PC-9 (cell line): ENCODE measurements around the gene ZNRD2. TPM values are rescaled to one million over a fixed set of nuclear protein-coding genes. Genes with fewer than 3 reads are reported as not detected.

Experiments used
- BruUV-seq: library from RNA; stranded (reverse); fragments of 400-500 nt; replicated peaks from 2 replicates; lab custom pipeline; 2021; lab: Mats Ljungman, UMichigan
- CTCF ChIA-PET: fragments of 300-600 bp; sonication (Branson Sonifier 250); formaldehyde crosslinking; loops from one replicate; lab custom pipeline; 2022; ENCODE audit warnings: antibody characterized with exemption; lab: Charles Lee
- POLR2A ChIA-PET: fragments of 300-600 bp; sonication (Branson Sonifier 250); formaldehyde crosslinking; loops from one replicate; lab custom pipeline; 2022; ENCODE audit warnings: antibody characterized with exemption; ENCODE audit not compliant: unreplicated experiment; lab: Charles Lee
- DNase-seq, 2 experiments: peaks; one replicate each; pipeline versions ENCODE4 v3.0.0 to v3.0.0-alpha.2; 2015 to 2022; ENCODE audit warnings: mixed read lengths in 1 of 2
- H2AFZ ChIP-seq: fragments of 200-600 bp; sonication (generic); 2 replicates; pipeline ENCODE4 v1.8.1; 2017; ENCODE audit warnings: antibody characterized with exemption
- H3F3A ChIP-seq: fragments of 200-600 bp; sonication (generic); 2 replicates; pipeline ENCODE4 v1.8.1; 2017; ENCODE audit warnings: antibody characterized with exemption, mild to moderate bottlenecking, low read depth; ENCODE audit not compliant: insufficient read depth
- H3K27ac ChIP-seq: fragments of 200-600 bp; sonication (generic); 2 replicates; pipeline ENCODE4 v1.6.1; 2016; ENCODE audit warnings: mixed run types
- H3K27me3 ChIP-seq: fragments of 200-600 bp; sonication (generic); 2 replicates; pipeline ENCODE4 v1.6.1; 2016; ENCODE audit warnings: low read depth, mixed run types; ENCODE audit not compliant: insufficient read depth
- H3K36me3 ChIP-seq: fragments of 200-600 bp; sonication (generic); 2 replicates; pipeline ENCODE4 v1.6.1; 2016; ENCODE audit warnings: low read depth, mixed run types
- H3K4me1 ChIP-seq: fragments of 200-600 bp; sonication (generic); replicated peaks from 2 replicates; pipeline ENCODE4 v1.6.1; 2016; ENCODE audit warnings: mixed run types; ENCODE audit not compliant: insufficient read depth
- H3K4me2 ChIP-seq: fragments of 200-600 bp; sonication (generic); 2 replicates; pipeline ENCODE4 v1.6.1; 2017; ENCODE audit warnings: mixed run types
- H3K4me3 ChIP-seq: fragments of 200-600 bp; sonication (generic); 2 replicates; pipeline ENCODE4 v1.6.1; 2016; ENCODE audit warnings: mixed run types
- H3K79me2 ChIP-seq: fragments of 200-600 bp; sonication (generic); 2 replicates; pipeline ENCODE4 v1.6.1; 2017; ENCODE audit warnings: low read depth, mixed run types
- H3K9me2 ChIP-seq: fragments of 200-600 bp; sonication (generic); 2 replicates; pipeline ENCODE4 v1.8.1; 2017; ENCODE audit warnings: mild to moderate bottlenecking; ENCODE audit not compliant: insufficient read depth
- H3K9me3 ChIP-seq: fragments of 200-600 bp; sonication (generic); 2 replicates; pipeline ENCODE4 v1.8.1; 2016; ENCODE audit warnings: low read depth; ENCODE audit not compliant: insufficient read depth
- H4K20me1 ChIP-seq: fragments of 200-600 bp; sonication (generic); 2 replicates; pipeline ENCODE4 v1.8.1; 2017; ENCODE audit not compliant: insufficient read depth
- EZH2 ChIP-seq: fragments of 200-600 bp; sonication (generic); IDR thresholded peaks from 2 replicates; pipeline ENCODE4 v1.8.0; 2017; ENCODE audit warnings: antibody characterized with exemption, low read depth
- intact Hi-C: fragments of 100-400 bp; cut with micrococcal nuclease; formaldehyde crosslinking; loops from one replicate; pipeline ENCODE4 v1.10.0; 2022; ENCODE audit not compliant: unreplicated experiment
- total RNA-seq: library from RNA; stranded (reverse); gene quantifications from 2 replicates; pipeline ENCODE4 v1.2.3, GENCODE V29; 2021
- TF ChIP-seq, protein P1 (sequence below): fragments of 200-600 bp; sonication (generic); conservative IDR thresholded peaks from 2 replicates; pipeline ENCODE4 v1.6.1; 2017; ENCODE audit warnings: mixed run types, antibody characterized with exemption, mild to moderate bottlenecking, moderate library complexity

The ZNRD2 gene
- total RNA-seq, 1 experiment from 2014 or later, result 51.4 TPM

DNA sequence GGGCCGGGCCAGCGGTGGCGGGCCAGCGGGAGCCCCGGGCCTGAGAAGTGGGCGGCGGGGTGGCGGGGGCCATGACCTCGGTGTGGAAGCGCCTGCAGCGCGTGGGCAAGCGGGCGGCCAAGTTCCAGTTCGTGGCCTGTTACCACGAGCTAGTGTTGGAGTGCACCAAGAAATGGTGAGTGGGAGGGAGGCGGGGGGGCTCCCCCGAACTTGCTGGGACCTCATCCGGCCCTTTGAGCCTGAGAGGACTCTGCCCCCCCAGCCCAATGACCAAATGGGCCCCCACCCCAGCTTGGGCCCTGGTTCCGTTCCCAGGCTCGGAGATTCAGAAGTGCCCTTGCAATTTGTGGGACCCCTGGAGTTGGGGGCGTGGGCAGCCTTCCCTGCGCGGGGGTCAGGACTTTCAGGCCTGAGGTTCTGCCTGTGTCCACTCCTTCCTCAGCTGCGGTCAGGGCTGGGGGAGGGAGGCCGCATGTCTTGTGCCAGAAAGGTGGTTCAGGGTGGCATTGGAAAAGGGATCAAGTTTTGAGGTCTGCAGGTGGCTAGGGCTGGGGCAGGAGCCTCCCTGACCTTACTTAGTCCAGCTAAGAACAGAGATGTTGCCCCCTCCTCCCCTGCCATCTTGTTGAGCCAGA lies 6.1 kb downstream of the ZNRD2 start:
- Histone ChIP-seq H3K4me1 (peaks cover 51% of the 10 kb centered on the region), H3K4me3 (peak overlapping the region; percentile 81), H2AFZ (peak overlapping the region; percentile 62; the same call in 1 of the 2 replicates), H3K9me3 (no peaks in the 10 kb centered on the region), H3K36me3 (no peaks in the 10 kb centered on the region; the same call in 1 of the 2 replicates), H3K79me2 (peaks cover 40% of the 10 kb centered on the region), H3K27me3 (no peaks in the 10 kb centered on the region), H3K4me2 (peak overlapping the region; percentile 98), H3K27ac (peak overlapping the region; percentile 52), H3K9me2 (no peaks in the 10 kb centered on the region), H4K20me1 (peaks cover 7% of the 10 kb centered on the region; the same call in 1 of the 2 replicates), H3F3A (peaks cover 48% of the 10 kb centered on the region)
- TF ChIP-seq EZH2, result no peak
- TF ChIP-seq, protein P1, sequence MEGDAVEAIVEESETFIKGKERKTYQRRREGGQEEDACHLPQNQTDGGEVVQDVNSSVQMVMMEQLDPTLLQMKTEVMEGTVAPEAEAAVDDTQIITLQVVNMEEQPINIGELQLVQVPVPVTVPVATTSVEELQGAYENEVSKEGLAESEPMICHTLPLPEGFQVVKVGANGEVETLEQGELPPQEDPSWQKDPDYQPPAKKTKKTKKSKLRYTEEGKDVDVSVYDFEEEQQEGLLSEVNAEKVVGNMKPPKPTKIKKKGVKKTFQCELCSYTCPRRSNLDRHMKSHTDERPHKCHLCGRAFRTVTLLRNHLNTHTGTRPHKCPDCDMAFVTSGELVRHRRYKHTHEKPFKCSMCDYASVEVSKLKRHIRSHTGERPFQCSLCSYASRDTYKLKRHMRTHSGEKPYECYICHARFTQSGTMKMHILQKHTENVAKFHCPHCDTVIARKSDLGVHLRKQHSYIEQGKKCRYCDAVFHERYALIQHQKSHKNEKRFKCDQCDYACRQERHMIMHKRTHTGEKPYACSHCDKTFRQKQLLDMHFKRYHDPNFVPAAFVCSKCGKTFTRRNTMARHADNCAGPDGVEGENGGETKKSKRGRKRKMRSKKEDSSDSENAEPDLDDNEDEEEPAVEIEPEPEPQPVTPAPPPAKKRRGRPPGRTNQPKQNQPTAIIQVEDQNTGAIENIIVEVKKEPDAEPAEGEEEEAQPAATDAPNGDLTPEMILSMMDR, result no peak
- TSS peak; percentile 40 for BruUV-seq
- ChIA-PET CTCF (interaction anchor here (0.6 to 0.9 kb wide), 3 partner anchors 11 to 35 kb away, joined by 3 to 12 read pairs (median 3); no protein-coding TSS in a partner anchor), POLR2A (interaction anchor here (0.6 to 1.0 kb wide), 5 partner anchors 17 to 154 kb away, joined by 3 to 15 read pairs (median 5); partner anchors contain the start of genes NEAT1 and PCNX3)
- intact Hi-C loops, result no loop called here
- no peak for DNase-seq

DNA sequence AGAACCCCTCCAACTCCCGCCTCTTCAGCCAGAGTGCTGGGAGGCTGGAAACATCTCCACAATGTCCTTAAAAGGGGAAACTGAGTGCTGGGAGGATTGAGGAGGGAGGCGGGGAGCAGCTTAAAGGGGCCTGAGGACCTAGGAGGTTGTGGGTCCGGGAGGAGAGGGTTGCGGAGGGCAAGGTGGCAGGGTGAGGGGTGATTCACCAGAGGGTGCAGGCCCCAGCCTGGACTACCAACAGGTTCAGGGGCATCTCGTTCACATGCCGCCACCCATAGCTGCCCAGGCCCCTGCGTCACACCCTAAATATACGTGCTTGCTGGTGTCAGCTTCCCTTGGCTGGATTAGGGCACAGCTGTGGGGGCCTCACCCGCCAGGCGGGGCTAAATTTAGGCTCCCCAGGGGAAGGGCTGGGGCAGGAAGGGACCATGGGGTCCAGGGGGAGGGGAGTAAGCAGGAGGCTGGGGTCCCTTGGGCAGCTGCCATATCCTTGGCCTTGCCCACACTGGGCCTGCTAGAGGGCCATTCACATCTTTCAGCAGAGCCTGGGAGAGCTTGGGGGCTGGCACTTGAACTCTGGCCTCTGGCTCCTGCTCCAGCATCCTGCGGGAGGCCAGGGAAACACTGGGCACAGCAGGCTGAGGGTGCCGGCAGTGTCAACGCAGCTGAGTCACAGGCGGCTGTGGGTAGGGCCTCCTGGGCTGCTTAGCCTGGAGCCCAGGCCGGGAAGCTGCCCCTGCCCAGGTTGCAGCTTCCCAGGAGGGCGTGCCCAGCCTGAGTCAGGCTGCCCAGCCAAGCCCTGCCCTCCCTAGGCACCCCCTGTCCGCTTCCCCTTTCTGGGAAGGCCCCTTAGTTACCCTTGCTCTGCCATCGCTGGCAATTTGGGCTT lies 6.8 kb downstream of the ZNRD2 start:
- TF ChIP-seq, protein P1, result no peak
- peaks cover 43% of the 10 kb centered on the region for H3K4me1 ChIP-seq
- H3K4me2 ChIP-seq, result peak overlapping the region; percentile 98
- peak overlapping the region; percentile 81 for H3K4me3 ChIP-seq
- ChIA-PET CTCF (interaction anchor here (0.5 to 0.9 kb wide), 4 partner anchors 11 to 97 kb away, joined by 3 to 5 read pairs (median 3); partner anchors contain the start of gene KCNK7), POLR2A (interaction anchor here (0.5 to 0.9 kb wide), 11 partner anchors 17 to 724 kb away, joined by 3 to 16 read pairs (median 5); partner anchors contain the start of genes NEAT1 and PCNX3)
- no TSS peak for BruUV-seq
- H3F3A ChIP-seq, result peaks cover 41% of the 10 kb centered on the region
- H3K79me2 ChIP-seq, result peaks cover 33% of the 10 kb centered on the region
- H3K9me3 ChIP-seq, result no peaks in the 10 kb centered on the region
- peak overlapping the region; percentile 52 for H3K27ac ChIP-seq
- intact Hi-C loops, result loop anchor here (1.0 kb wide), 1 partner anchor 38 kb away; the partner anchor contains the start of gene PCNX3
- no peaks in the 10 kb centered on the region for H3K27me3 ChIP-seq
- peaks cover 7% of the 10 kb centered on the region; the same call in 1 of the 2 replicates for H4K20me1 ChIP-seq
- H2AFZ ChIP-seq, result no peak overlapping the region
- no peaks in the 10 kb centered on the region for H3K9me2 ChIP-seq
- peak; percentile 87 to 90 for DNase-seq
- no peaks in the 10 kb centered on the region; the same call in 1 of the 2 replicates for H3K36me3 ChIP-seq

DNA sequence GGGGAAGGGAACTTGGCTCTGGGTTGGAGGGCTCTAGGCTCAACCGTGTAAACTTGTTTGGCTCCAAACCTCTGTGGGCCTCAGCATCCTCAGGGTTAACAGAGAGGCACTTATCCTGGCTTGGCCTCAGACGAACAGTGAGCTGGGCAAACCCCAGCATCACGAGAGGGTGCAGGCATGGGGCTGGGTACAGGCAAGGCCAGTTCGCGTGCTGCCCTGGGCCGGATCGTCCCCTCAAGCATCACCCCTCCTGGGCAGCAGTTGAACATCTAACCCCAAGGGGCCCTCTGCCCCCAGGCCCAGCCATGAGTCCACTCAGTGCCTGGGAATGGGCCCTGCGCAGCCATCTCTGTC lies 7.5 kb downstream of the ZNRD2 start:
- H3K4me1 ChIP-seq, result peaks cover 43% of the 10 kb centered on the region
- POLR2A ChIA-PET, result interaction anchor here (0.5 to 0.9 kb wide), 7 partner anchors 35 to 725 kb away, joined by 3 to 16 read pairs (median 5); partner anchors contain the start of gene PCNX3
- no peak for TF ChIP-seq EZH2
- TF ChIP-seq, protein P1, result no peak
- peaks cover 7% of the 10 kb centered on the region; the same call in 1 of the 2 replicates for H4K20me1 ChIP-seq
- H3K27me3 ChIP-seq, result no peaks in the 10 kb centered on the region
- BruUV-seq, result no TSS peak
- H3K9me2 ChIP-seq, result no peaks in the 10 kb centered on the region
- intact Hi-C loops, result loop anchor here (1.0 kb wide), 1 partner anchor 38 kb away; the partner anchor contains the start of gene PCNX3
- peaks cover 33% of the 10 kb centered on the region for H3K79me2 ChIP-seq
- H3K9me3 ChIP-seq, result no peaks in the 10 kb centered on the region
- H3F3A ChIP-seq, result peaks cover 43% of the 10 kb centered on the region
- CTCF ChIA-PET, result interaction anchor here (0.5 to 0.6 kb wide), 2 partner anchors 77 to 98 kb away, joined by 5 to 8 read pairs; no protein-coding TSS in a partner anchor
- H3K36me3 ChIP-seq, result no peaks in the 10 kb centered on the region; the same call in 1 of the 2 replicates
- H3K27ac ChIP-seq, result peak overlapping the region; percentile 28
- no peak for DNase-seq
- H3K4me3 ChIP-seq, result peak overlapping the region; percentile 81; the same call in 1 of the 2 replicates
- H3K4me2 ChIP-seq, result peak overlapping the region; percentile 98
- H2AFZ ChIP-seq, result no peak overlapping the region
